ENCODE results near the gene SLC9A1. TPM values are rescaled to one million over a fixed set of nuclear protein-coding genes. Genes with fewer than 3 reads are reported as not detected.
"Not testable (repeated sequence)": the region's sequence is repeated elsewhere in the genome, so short reads cannot be mapped to it uniquely, and the experiment has no call there.

SLC9A1 gene
- total and polyA plus RNA-seq, 11 donors = 9.4 to 44.9 (median 20.6) TPM

DNA sequence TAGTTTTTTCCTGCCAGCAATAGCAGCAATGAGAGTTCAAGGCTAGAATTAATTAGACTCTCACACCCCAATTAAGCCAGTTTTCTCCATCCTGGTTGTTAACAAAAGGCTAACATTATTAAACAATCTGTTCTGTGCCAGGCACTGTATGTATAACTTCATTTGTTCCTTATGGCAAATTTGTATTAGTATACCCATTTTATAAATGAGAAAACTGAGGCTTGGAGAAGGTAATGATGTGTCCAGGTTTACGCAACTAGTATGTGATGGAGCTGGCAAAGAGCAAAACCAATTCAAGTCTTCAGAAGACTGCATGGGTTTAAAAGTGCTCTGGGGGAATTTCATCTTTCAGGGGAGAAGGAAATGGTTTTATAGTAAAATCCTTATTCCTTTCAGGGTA, 38.3 kb upstream of the SLC9A1 start:
- 94 to 100% (median 99%) methylated on average over 1 of the region's 1 CpG for WGBS, 4 donors
- ATAC-seq (no peak), DNase-seq (no peak)
- no peaks in the 10 kb centered on the region for H3K36me3 ChIP-seq
- H3K27ac ChIP-seq = no peak overlapping the region
- H3K4me3 ChIP-seq = no peak overlapping the region
- peaks cover 0 to 7% (median 0%) of the 10 kb centered on the region in 12 donors for H3K4me1 ChIP-seq
- no peak for TF ChIP-seq POLR2A (IDR thresholded peaks at IDR 0.05)
- TF ChIP-seq, protein P1, sequence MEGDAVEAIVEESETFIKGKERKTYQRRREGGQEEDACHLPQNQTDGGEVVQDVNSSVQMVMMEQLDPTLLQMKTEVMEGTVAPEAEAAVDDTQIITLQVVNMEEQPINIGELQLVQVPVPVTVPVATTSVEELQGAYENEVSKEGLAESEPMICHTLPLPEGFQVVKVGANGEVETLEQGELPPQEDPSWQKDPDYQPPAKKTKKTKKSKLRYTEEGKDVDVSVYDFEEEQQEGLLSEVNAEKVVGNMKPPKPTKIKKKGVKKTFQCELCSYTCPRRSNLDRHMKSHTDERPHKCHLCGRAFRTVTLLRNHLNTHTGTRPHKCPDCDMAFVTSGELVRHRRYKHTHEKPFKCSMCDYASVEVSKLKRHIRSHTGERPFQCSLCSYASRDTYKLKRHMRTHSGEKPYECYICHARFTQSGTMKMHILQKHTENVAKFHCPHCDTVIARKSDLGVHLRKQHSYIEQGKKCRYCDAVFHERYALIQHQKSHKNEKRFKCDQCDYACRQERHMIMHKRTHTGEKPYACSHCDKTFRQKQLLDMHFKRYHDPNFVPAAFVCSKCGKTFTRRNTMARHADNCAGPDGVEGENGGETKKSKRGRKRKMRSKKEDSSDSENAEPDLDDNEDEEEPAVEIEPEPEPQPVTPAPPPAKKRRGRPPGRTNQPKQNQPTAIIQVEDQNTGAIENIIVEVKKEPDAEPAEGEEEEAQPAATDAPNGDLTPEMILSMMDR (IDR thresholded peaks at IDR 0.05) = no peak
- intact Hi-C loops (cut with DNase I) = loop anchor here in 2 of 10 donors (10.0 kb wide), 2 partner anchors 88 to 92 kb away; no protein-coding TSS in a partner anchor
- no peaks in the 10 kb centered on the region for H3K27me3 ChIP-seq
- H3K9me3 ChIP-seq = no peaks in the 10 kb centered on the region

DNA sequence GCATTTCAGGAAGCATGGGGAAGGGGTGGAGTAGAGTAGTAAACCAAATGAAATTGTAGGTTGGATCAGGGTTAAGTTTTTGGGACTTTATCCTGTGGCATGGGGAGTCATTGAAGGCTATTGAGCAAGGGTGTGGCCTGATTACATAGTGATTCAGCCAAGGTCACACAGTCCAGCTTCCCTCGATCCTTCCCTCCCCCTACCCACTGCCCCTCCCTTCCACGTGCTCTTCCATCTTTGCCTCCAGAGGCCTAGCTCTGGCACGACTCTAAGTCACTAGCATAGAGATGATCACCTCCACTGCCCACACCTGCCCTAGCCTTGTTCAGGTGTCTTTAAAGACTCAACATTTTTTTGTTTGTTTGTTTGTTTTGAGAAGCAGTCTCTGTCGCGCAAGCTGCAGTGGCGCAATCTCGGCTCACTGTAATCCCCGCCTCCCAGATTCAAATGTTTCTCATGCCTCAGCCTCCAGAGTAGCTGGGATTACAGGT, 37.2 kb upstream of the SLC9A1 start:
- Histone ChIP-seq H3K36me3 (no peaks in the 10 kb centered on the region), H3K4me3 (no peak overlapping the region), H3K27me3 (no peaks in the 10 kb centered on the region), H3K27ac (no peak overlapping the region), H3K9me3 (no peaks in the 10 kb centered on the region), H3K4me1 (peaks cover 0 to 7% (median 0%) of the 10 kb centered on the region in 12 donors)
- intact Hi-C loops (cut with DNase I) = loop anchor here in 2 of 10 donors (10.0 kb wide), 2 partner anchors 87 to 93 kb away; no protein-coding TSS in a partner anchor
- peak in 1 of 4 donors; percentile 31 for ATAC-seq
- TF ChIP-seq POLR2A (IDR thresholded peaks at IDR 0.05) = no peak
- TF ChIP-seq, protein P1 (IDR thresholded peaks at IDR 0.05) = no peak
- WGBS, 4 donors = 74 to 83% (median 78%) methylated on average over 8 of the region's 8 CpGs
- DNase-seq = no peak

DNA sequence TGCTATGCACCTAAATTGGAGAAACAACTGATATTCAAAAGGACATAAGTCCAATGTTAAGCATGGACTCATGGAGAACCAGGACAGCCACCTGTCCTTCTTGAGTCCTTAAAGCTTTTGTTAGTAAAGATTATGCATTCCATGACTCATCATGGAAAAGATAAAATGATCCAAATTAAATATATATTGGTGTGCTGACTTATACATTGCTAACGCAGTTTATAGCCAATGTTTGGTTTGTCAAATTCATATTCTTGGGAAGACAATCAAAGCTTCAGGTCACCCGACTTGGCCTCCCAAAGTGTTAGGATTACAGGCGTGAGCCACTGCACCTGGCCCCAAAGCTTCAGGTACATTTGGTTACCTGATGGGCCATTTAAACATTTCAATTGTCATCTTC, 29.7 kb upstream of the SLC9A1 start:
- intact Hi-C loops (cut with DNase I); H3K27ac ChIP-seq; H3K27me3 ChIP-seq; H3K4me1 ChIP-seq; H3K4me3 ChIP-seq; ATAC-seq; DNase-seq; H3K36me3 ChIP-seq: not testable (repeated sequence)
- 78 to 82% (median 80%) methylated on average over 3 of the region's 3 CpGs for WGBS, 4 donors
- H3K9me3 ChIP-seq = peaks cover 0 to 24% (median 12%) of the 10 kb centered on the region in 12 donors

DNA sequence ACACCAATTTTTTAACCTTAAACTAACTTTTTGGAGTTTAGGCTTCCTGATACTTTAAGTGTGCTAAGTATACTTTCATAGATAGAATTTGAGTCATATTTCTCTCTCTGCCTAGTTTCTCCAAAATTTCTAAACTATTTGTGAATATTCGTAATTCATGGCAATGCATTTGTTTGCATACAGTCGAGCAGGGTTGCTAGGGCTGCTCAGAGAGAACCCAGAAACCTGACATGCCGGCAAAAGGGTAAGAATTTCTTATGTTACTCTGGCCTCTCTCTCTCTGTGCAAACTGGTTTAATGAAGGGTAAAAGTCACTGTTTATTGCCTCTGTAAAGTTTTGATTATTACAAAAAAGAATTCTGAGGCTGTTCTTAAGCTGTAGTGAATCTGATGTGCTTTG, 25.1 kb upstream of the SLC9A1 start:
- 69 to 81% (median 76%) methylated on average over 3 of the region's 3 CpGs for WGBS, 4 donors
- intact Hi-C loops (cut with DNase I) = no loop called here
- Histone ChIP-seq H3K4me1 (no peaks in the 10 kb centered on the region), H3K9me3 (peaks cover 0 to 24% (median 14%) of the 10 kb centered on the region in 12 donors), H3K27ac (no peak overlapping the region), H3K4me3 (no peak overlapping the region), H3K27me3 (no peaks in the 10 kb centered on the region), H3K36me3 (no peaks in the 10 kb centered on the region)
- TF ChIP-seq, protein P1 (IDR thresholded peaks at IDR 0.05) = no peak
- TF ChIP-seq POLR2A (IDR thresholded peaks at IDR 0.05) = no peak
- ATAC-seq (no peak), DNase-seq (no peak)

DNA sequence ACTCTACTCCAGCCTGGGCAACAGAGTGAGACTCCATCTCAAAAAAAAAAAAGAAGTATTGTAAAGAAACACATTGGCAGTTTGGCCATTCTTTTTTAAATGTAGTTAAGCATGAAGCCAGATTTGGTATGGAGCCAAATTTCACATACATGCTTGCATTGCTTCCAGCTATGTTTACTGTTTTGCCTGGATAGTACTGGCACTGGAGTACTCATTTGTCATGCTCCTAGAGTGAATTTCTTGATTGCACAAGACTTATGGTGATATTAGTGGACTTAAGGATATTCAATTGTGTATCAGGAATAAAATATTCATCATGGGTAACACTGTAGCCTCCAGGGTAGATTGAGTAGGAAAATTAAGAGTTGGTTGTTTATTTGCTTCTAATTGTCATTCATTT, 24.5 kb upstream of the SLC9A1 start:
- no peak overlapping the region for H3K27ac ChIP-seq
- H3K4me1 ChIP-seq = no peaks in the 10 kb centered on the region
- ATAC-seq = no peak
- H3K27me3 ChIP-seq = no peaks in the 10 kb centered on the region
- no peak overlapping the region for H3K4me3 ChIP-seq
- intact Hi-C loops (cut with DNase I) = no loop called here
- peaks cover 0 to 24% (median 14%) of the 10 kb centered on the region in 12 donors for H3K9me3 ChIP-seq
- TF ChIP-seq, protein P1 (IDR thresholded peaks at IDR 0.05) = no peak
- TF ChIP-seq POLR2A (IDR thresholded peaks at IDR 0.05) = no peak
- no peaks in the 10 kb centered on the region for H3K36me3 ChIP-seq
- DNase-seq = no peak
